HEK293T (cell line): ENCODE results near the gene USP9Y.

Experiments used
- CTCF ChIA-PET: fragments of 350-600 bp; formaldehyde crosslinking; extraction: SDS; loops from one replicate; lab custom pipeline; 2021; ENCODE audit warnings: antibody characterized with exemption, inconsistent platforms; lab: Yijun Ruan, JAX
- POLR2A ChIA-PET: fragments of 350-600 bp; formaldehyde crosslinking; extraction: SDS; loops from one replicate; lab custom pipeline; 2020; ENCODE audit warnings: antibody characterized with exemption, inconsistent platforms; lab: Yijun Ruan, JAX
- DNase-seq: peaks from one replicate; pipeline ENCODE4 v3.0.0; 2012; ENCODE audit warnings: mixed read lengths; ENCODE audit errors: extremely low spot score
- ARNT ChIP-seq: fragments of 450-650 bp; IDR thresholded peaks from 2 replicates; pipeline ENCODE4 v1.6.1; 2017; ENCODE audit warnings: mild to moderate bottlenecking
- BHLHE40 ChIP-seq: fragments of 450-650 bp; IDR thresholded peaks from 2 replicates; pipeline ENCODE4 v1.6.1; 2016; ENCODE audit warnings: mild to moderate bottlenecking, moderate library complexity, borderline replicate concordance
- CTBP1 ChIP-seq: fragments of 450-650 bp; IDR thresholded peaks from 2 replicates; pipeline ENCODE4 v1.6.1; 2016; ENCODE audit warnings: borderline replicate concordance
- ELF4 ChIP-seq: fragments of 450-650 bp; IDR thresholded peaks from 2 replicates; pipeline ENCODE4 v1.6.1; 2017; ENCODE audit warnings: antibody characterized with exemption
- FOXA1 ChIP-seq: fragments of 450-650 bp; IDR thresholded peaks from 2 replicates; pipeline ENCODE4 v1.6.1; 2016; ENCODE audit warnings: mild to moderate bottlenecking
- FOXK2 ChIP-seq: fragments of 450-650 bp; IDR thresholded peaks from 2 replicates; pipeline ENCODE4 v1.6.1; 2016; ENCODE audit warnings: mild to moderate bottlenecking
- FOXM1 ChIP-seq: fragments of 450-650 bp; IDR thresholded peaks from 2 replicates; pipeline ENCODE4 v1.6.1; 2017; ENCODE audit warnings: mild to moderate bottlenecking, borderline replicate concordance
- HDGF ChIP-seq: fragments of 450-650 bp; IDR thresholded peaks from 2 replicates; pipeline ENCODE4 v1.6.1; 2017; ENCODE audit warnings: antibody characterized with exemption, borderline replicate concordance
- L3MBTL2 ChIP-seq: fragments of 450-650 bp; conservative IDR thresholded peaks from 2 replicates; pipeline ENCODE4 v1.6.1; 2016; ENCODE audit warnings: mild to moderate bottlenecking
- LEF1 ChIP-seq: fragments of 450-650 bp; IDR thresholded peaks from 2 replicates; pipeline ENCODE4 v1.6.1; 2017; ENCODE audit warnings: mild to moderate bottlenecking, borderline replicate concordance
- NFRKB ChIP-seq: fragments of 450-650 bp; IDR thresholded peaks from 2 replicates; pipeline ENCODE4 v1.6.1; 2016; ENCODE audit warnings: mild to moderate bottlenecking, moderate library complexity
- SP1 ChIP-seq: fragments of 450-650 bp; IDR thresholded peaks from 2 replicates; pipeline ENCODE4 v1.6.1; 2017
- SUZ12 ChIP-seq: fragments of 450-650 bp; IDR thresholded peaks from 2 replicates; pipeline ENCODE4 v1.6.1; 2016; ENCODE audit warnings: mild to moderate bottlenecking
- TARDBP ChIP-seq: fragments of 450-650 bp; IDR thresholded peaks from 2 replicates; pipeline ENCODE4 v1.6.1; 2016
- ZNF384 ChIP-seq: fragments of 450-650 bp; IDR thresholded peaks from 2 replicates; pipeline ENCODE4 v1.6.1; 2016
- TF ChIP-seq, protein P1 (sequence below): fragments of 450-650 bp; IDR thresholded peaks from 2 replicates; pipeline ENCODE4 v1.6.1; 2016

Gene USP9Y

DNA sequence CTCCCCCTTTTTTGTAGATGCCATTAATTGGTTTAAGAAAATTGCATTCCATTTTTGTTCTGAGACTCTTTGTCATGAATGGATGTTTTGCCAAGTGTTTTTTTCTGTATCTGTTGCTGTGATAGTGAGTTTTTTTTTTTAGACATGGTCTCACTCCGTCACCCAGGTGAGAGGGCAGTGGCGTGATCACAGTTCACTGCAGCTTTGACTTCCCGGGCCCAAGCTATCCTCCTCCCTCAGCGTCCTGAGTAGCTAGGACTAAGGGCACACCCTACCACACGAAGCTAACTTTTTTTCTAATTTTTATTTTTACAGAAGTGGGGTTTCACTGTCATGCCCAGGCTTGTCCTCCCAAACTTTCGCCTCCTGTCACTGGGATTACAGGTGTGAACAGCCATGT lies 51.8 kb downstream of the USP9Y start:
- no peak for DNase-seq
- ChIA-PET CTCF (no interaction called here), POLR2A (no interaction called here)
- no peak for TF ChIP-seq SUZ12
- no peak for TF ChIP-seq LEF1
- TF ChIP-seq FOXA1, result no peak
- TF ChIP-seq ZNF384, result no peak
- TF ChIP-seq ARNT, result no peak
- TF ChIP-seq BHLHE40, result no peak
- TF ChIP-seq FOXK2, result no peak
- TF ChIP-seq SP1, result no peak

DNA sequence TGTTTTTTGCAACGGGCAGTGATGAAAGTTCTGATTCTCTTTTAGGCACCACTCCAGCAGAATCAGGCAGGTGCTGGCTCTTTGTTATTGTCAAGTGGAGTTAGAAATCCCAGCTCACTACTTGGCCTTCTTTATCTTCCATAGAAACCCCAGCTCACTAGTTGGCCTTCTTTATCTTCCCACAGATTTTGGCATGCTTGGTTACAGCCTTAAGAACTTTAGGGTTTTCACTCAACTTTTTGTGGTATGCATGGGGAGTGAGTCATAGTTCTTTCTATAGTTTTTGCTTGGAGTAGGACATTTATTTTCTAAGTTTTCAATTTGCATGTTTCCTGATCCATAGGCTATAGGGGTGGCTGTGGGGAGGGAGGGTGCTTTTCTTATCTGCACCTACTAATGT lies 55.0 kb downstream of the USP9Y start:
- DNase-seq, result no peak
- ChIA-PET POLR2A (no interaction called here), CTCF (no interaction called here)
- no peak for TF ChIP-seq TARDBP

DNA sequence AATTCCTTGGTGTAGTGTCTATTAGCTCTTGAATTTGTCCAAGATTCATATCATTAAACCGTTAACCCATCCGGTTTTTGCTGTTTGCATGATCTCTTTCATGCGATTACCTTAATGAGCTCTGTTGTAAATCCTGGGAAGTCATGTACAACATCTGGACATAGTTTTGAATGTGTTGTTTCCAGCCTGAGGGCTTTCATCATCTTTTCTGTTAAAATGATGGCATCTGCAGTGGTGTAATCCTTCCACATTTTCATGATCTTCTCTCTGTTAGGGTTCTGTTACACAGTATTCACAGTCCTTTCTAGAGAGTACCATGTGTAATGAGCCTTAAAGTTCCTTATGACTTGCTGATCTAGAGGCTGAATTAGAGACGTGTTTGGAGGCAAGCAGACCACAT lies 64.9 kb downstream of the USP9Y start:
- TF ChIP-seq CTBP1, result no peak
- no peak for TF ChIP-seq NFRKB
- no peak for TF ChIP-seq BHLHE40
- TF ChIP-seq LEF1, result no peak
- TF ChIP-seq HDGF, result no peak
- TF ChIP-seq, protein P1, sequence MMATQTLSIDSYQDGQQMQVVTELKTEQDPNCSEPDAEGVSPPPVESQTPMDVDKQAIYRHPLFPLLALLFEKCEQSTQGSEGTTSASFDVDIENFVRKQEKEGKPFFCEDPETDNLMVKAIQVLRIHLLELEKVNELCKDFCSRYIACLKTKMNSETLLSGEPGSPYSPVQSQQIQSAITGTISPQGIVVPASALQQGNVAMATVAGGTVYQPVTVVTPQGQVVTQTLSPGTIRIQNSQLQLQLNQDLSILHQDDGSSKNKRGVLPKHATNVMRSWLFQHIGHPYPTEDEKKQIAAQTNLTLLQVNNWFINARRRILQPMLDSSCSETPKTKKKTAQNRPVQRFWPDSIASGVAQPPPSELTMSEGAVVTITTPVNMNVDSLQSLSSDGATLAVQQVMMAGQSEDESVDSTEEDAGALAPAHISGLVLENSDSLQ, result no peak
- TF ChIP-seq FOXK2, result no peak
- TF ChIP-seq FOXA1, result no peak
- no peak for TF ChIP-seq SUZ12
- no peak for DNase-seq
- CTCF ChIA-PET, result no interaction called here
- POLR2A ChIA-PET, result no interaction called here

DNA sequence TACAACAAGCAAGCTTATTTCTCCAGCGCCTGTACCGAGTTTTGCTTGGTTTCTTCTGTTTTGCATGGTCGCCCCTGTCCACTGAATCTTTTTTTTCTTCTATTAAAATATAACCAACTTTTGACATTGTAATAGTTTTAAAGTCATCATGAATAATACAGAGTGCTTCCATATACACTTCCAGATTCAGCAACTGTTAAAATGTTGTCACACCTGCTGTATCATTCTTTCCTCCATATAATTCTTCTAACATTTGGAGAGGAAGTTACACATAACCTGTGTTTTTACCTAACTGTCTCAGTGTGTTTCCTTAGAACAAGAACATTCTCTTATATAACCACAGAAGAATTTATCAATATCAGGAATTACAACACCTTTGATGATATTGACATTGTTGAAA lies 83.5 kb downstream of the USP9Y start:
- DNase-seq, result no peak
- ChIA-PET CTCF (no interaction called here), POLR2A (no interaction called here)
- TF ChIP-seq FOXM1, result no peak
- TF ChIP-seq FOXA1, result no peak
- TF ChIP-seq ZNF384, result no peak
- no peak for TF ChIP-seq FOXK2
- TF ChIP-seq TARDBP, result no peak
- TF ChIP-seq HDGF, result no peak
- TF ChIP-seq, protein P1, result no peak
- no peak for TF ChIP-seq NFRKB
- TF ChIP-seq ELF4, result no peak
- TF ChIP-seq CTBP1, result no peak
- TF ChIP-seq SP1, result no peak
- TF ChIP-seq SUZ12, result no peak
- no peak for TF ChIP-seq ARNT
- no peak for TF ChIP-seq L3MBTL2
- no peak for TF ChIP-seq LEF1
- no peak for TF ChIP-seq BHLHE40

DNA sequence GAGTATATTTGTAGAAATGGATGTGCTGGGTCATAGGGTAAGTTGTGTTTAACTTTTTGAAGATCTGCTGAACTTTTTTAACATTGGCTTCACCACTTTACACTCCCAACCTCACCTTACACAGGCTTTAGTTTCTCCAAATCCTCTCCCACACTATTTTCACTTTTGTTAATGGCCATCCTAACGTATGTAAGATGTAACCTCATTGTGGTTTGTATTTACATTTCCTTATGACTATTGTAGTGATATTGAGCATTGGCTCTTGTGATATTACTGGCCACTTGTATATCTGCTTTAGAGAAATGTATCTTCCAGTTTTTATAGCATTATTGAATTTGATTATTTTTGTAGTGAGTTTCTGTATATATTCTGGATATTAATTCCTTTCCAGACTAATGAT lies 93.0 kb downstream of the USP9Y start:
- ChIA-PET CTCF (no interaction called here), POLR2A (no interaction called here)
- no peak for DNase-seq
- TF ChIP-seq L3MBTL2 (no peak), HDGF (no peak), BHLHE40 (no peak), ARNT (no peak), FOXA1 (no peak), LEF1 (no peak), SUZ12 (no peak), SP1 (no peak), ELF4 (no peak), CTBP1 (no peak), TARDBP (no peak), NFRKB (no peak), FOXM1 (no peak), FOXK2 (no peak), ZNF384 (no peak)
- TF ChIP-seq, protein P1, result no peak

DNA sequence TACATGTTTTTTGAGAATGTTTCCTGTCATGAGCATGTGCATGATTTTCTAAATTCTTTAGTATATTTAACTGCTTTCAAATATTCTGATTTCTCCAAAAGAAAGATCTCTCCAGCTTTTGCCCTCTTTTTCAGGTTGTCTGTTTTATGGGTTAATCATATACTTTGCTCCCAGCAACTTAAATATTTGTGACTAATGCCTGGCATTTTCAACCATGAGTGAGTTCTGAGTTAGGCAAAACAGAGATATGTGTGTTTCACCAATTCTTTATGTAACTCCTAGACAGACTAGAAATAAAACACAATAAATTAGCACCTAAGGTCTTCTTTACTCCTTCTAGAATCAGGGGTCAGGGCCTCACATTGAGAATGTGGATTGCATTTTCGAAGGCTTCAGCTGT lies 107.0 kb downstream of the USP9Y start:
- no peak for DNase-seq

More for the DNA sequence above, 107.0 kb downstream of the USP9Y start:
- TF ChIP-seq HDGF, result no peak
- TF ChIP-seq TARDBP, result no peak
- TF ChIP-seq FOXA1, result no peak
- TF ChIP-seq LEF1, result no peak
- no peak for TF ChIP-seq FOXM1
- no peak for TF ChIP-seq BHLHE40
- TF ChIP-seq NFRKB, result no peak
- TF ChIP-seq CTBP1, result no peak
- TF ChIP-seq ELF4, result no peak
- TF ChIP-seq FOXK2, result no peak
- TF ChIP-seq L3MBTL2, result no peak
- no peak for TF ChIP-seq SP1
- TF ChIP-seq, protein P1, result no peak
- no peak for TF ChIP-seq SUZ12
- TF ChIP-seq ZNF384, result no peak
- no peak for TF ChIP-seq ARNT
- CTCF ChIA-PET, result no interaction called here
- POLR2A ChIA-PET, result no interaction called here
